ENCODE data around the gene MEGF9.

DNA sequence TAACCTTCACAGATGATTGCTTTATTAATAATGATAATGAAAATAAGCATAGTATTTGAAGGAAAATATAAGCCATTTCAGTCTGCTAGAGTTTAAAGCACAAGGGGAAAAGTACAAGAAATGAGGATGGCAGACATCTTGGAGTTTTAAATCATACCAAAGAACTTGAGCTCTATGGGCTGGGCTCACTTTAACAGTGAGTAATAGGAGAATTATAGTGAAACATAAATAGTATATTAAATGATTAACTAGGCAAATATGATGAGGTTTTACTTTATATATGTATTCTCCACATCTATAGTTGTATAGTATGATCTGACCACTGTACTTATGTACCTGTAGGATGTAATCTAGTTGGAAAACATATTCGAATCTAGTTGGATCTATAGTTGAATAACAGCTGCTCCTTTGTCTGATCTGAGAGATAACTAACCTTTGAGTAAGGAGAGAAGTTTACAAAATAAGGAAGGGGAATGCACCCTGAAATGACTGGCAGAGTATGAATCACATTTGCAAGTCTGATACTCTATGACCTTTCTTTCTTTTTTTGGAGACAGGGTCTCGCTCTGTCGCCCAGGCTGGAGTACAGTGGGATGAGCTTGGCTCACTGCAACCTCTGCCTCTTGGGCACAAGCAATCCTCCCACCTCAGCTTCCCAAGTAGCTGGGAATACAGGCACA lies 17.6 kb downstream of the MEGF9 start:
- TF ChIP-seq EZH2 (IDR thresholded peaks at IDR 0.05; ENCODE audit: borderline replicate concordance, low read depth, low read length, severe bottlenecking) (no peak), POLR2AphosphoS5 (IDR thresholded peaks at IDR 0.05; ENCODE audit: insufficient read depth, low read depth, low read length) (no peak)
- TF ChIP-seq, protein P1, sequence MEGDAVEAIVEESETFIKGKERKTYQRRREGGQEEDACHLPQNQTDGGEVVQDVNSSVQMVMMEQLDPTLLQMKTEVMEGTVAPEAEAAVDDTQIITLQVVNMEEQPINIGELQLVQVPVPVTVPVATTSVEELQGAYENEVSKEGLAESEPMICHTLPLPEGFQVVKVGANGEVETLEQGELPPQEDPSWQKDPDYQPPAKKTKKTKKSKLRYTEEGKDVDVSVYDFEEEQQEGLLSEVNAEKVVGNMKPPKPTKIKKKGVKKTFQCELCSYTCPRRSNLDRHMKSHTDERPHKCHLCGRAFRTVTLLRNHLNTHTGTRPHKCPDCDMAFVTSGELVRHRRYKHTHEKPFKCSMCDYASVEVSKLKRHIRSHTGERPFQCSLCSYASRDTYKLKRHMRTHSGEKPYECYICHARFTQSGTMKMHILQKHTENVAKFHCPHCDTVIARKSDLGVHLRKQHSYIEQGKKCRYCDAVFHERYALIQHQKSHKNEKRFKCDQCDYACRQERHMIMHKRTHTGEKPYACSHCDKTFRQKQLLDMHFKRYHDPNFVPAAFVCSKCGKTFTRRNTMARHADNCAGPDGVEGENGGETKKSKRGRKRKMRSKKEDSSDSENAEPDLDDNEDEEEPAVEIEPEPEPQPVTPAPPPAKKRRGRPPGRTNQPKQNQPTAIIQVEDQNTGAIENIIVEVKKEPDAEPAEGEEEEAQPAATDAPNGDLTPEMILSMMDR (IDR thresholded peaks at IDR 0.05; ENCODE audit: extremely low read depth in 1 of 2, insufficient read depth in 1 of 2, low read depth in 1 of 2, low read length in 2 of 2) = no peak
